WI38 (cell line): ENCODE results near the gene MSI2.

Experiments used
- H3K4me3 ChIP-seq: 2 replicates; pipeline ENCODE4 v1.5.1; 2011; ENCODE audit warnings: low read depth, mild to moderate bottlenecking, control low read depth, low read length
- TF ChIP-seq, protein P1 (sequence below): IDR thresholded peaks from 2 replicates; pipeline ENCODE4 v1.5.1; 2012; ENCODE audit warnings: low read depth, mild to moderate bottlenecking, control low read depth, low read length

The MSI2 gene

GRCh38 chr17:57703273-57703672 is 446.9 kb downstream of the MSI2 start:
- TF ChIP-seq, protein P1, sequence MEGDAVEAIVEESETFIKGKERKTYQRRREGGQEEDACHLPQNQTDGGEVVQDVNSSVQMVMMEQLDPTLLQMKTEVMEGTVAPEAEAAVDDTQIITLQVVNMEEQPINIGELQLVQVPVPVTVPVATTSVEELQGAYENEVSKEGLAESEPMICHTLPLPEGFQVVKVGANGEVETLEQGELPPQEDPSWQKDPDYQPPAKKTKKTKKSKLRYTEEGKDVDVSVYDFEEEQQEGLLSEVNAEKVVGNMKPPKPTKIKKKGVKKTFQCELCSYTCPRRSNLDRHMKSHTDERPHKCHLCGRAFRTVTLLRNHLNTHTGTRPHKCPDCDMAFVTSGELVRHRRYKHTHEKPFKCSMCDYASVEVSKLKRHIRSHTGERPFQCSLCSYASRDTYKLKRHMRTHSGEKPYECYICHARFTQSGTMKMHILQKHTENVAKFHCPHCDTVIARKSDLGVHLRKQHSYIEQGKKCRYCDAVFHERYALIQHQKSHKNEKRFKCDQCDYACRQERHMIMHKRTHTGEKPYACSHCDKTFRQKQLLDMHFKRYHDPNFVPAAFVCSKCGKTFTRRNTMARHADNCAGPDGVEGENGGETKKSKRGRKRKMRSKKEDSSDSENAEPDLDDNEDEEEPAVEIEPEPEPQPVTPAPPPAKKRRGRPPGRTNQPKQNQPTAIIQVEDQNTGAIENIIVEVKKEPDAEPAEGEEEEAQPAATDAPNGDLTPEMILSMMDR: no peak
- H3K4me3 ChIP-seq: no peak overlapping the region

- TF ChIP-seq, protein P1: no peak
Measured at GRCh38 chr17:57704448-57704847, 448.1 kb downstream of the MSI2 start.

GRCh38 chr17:57705921-57706695 is 449.8 kb downstream of the MSI2 start:
- no peak overlapping the region for H3K4me3 ChIP-seq
- TF ChIP-seq, protein P1: no peak

More at GRCh38 chr17:57704448-57704847, 448.1 kb downstream of the MSI2 start:
- no peak overlapping the region for H3K4me3 ChIP-seq

DNA sequence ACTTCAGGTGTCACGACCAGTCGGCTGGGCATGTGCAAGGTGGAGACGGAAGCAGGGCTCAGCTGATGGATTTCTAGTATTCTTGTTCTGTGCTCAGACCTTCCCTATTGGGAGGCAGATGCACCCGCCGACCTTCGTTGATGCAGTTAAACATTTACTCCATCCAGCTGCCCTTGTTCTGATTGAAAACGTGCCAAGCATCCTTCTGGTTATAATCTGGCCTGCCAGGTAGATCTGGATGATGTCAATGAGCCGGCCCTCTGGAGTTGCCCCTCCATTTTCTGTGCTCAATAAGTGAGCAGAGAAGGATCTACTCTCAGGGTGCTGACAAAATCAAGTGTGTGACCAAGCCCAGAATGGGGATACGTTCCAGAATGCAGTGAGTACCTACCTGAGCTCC is 450.4 kb downstream of the MSI2 start:
- TF ChIP-seq, protein P1: no peak
- H3K4me3 ChIP-seq: no peak overlapping the region

GRCh38 chr17:57707892-57708291 is 451.6 kb downstream of the MSI2 start:
- TF ChIP-seq, protein P1: no peak
- H3K4me3 ChIP-seq: no peak overlapping the region

GRCh38 chr17:57708410-57708809 is 452.1 kb downstream of the MSI2 start:
- TF ChIP-seq, protein P1: no peak
- H3K4me3 ChIP-seq: no peak overlapping the region

DNA sequence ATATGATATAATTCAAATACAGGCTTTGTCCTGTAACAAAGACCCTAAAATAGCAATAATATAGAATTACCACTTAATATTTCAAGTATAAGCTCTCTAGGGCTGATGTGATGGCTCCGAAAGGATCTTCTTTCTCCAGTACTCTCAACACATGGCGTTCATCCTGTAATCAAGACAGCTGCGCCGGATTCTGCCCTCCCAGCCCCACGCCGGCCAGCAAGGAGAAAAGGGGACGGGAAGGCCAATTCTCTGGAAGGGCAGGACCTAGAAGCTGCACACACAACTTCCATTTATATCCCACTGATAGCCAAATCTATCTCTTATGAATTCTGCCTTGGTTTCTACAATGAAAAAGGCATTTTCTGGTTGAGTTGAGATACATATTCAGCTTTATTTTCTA is 456.8 kb downstream of the MSI2 start:
- TF ChIP-seq, protein P1: no peak
- H3K4me3 ChIP-seq: no peak overlapping the region
